ENCODE results near the gene IFNAR1.
"Not testable (repeated sequence)": the region's sequence is repeated elsewhere in the genome, so short reads cannot be mapped to it uniquely, and the experiment has no call there.

IFNAR1 gene

GRCh38 chr21:33315946-33316710 lies 8.6 kb upstream of the IFNAR1 start:
- H3K4me2 ChIP-seq (ENCODE audit: low read length): no peak overlapping the region
- no peaks in the 10 kb centered on the region for H3K79me2 ChIP-seq (ENCODE audit: insufficient read depth, low read length)
- H3K9ac ChIP-seq (ENCODE audit: low read length): no peak overlapping the region
- no peaks in the 10 kb centered on the region for H3F3A ChIP-seq (ENCODE audit: insufficient read depth, low read length)
- H3K27me3 ChIP-seq (ENCODE audit: insufficient read depth, low read length): no peaks in the 10 kb centered on the region
- no peak overlapping the region for H2AFZ ChIP-seq (ENCODE audit: low read length)
- H3K36me3 ChIP-seq (ENCODE audit: insufficient read depth, low read length): no peaks in the 10 kb centered on the region; the same call in 1 of the 2 replicates
- peaks cover 34% of the 10 kb centered on the region for H3K4me1 ChIP-seq (ENCODE audit: insufficient read depth, low read length, severe bottlenecking)
- H4K20me1 ChIP-seq (ENCODE audit: insufficient read depth, low read length): no peaks in the 10 kb centered on the region
- H3K9me2 ChIP-seq (ENCODE audit: low read depth, low read length): no peaks in the 10 kb centered on the region
- H3K4me3 ChIP-seq (ENCODE audit: low read depth, low read length, poor library complexity, severe bottlenecking): no peak overlapping the region
- H3K9me3 ChIP-seq (ENCODE audit: low read length): 0 out of 2 replicates have a peak, but pooled peaks cover 7% of the 10 kb centered on the region
- no peak overlapping the region for H3K27ac ChIP-seq (ENCODE audit: low read depth, low read length, poor library complexity, severe bottlenecking)
- TF ChIP-seq EZH2 (IDR thresholded peaks at IDR 0.05; ENCODE audit: borderline replicate concordance, low read length) (no peak), CTCF (IDR thresholded peaks at IDR 0.05; ENCODE audit: low read length) (no peak)

- Histone ChIP-seq H3K9me3 (ENCODE audit: low read length) (0 out of 2 replicates have a peak, but pooled peaks cover 7% of the 10 kb centered on the region), H3K9me2 (ENCODE audit: low read depth, low read length) (no peaks in the 10 kb centered on the region), H3K4me1 (ENCODE audit: insufficient read depth, low read length, severe bottlenecking) (peaks cover 34% of the 10 kb centered on the region), H3K4me2 (ENCODE audit: low read length) (no peak overlapping the region), H3K27ac (ENCODE audit: low read depth, low read length, poor library complexity, severe bottlenecking) (no peak overlapping the region), H3K36me3 (ENCODE audit: insufficient read depth, low read length) (no peaks in the 10 kb centered on the region; the same call in 1 of the 2 replicates), H4K20me1 (ENCODE audit: insufficient read depth, low read length) (no peaks in the 10 kb centered on the region), H3K4me3 (ENCODE audit: low read depth, low read length, poor library complexity, severe bottlenecking) (no peak overlapping the region), H3F3A (ENCODE audit: insufficient read depth, low read length) (no peaks in the 10 kb centered on the region), H3K9ac (ENCODE audit: low read length) (no peak overlapping the region), H2AFZ (ENCODE audit: low read length) (no peak overlapping the region; the same call in 1 of the 2 replicates), H3K79me2 (ENCODE audit: insufficient read depth, low read length) (no peaks in the 10 kb centered on the region), H3K27me3 (ENCODE audit: insufficient read depth, low read length) (no peaks in the 10 kb centered on the region)
- TF ChIP-seq CTCF (IDR thresholded peaks at IDR 0.05; ENCODE audit: low read length) (no peak), EZH2 (IDR thresholded peaks at IDR 0.05; ENCODE audit: borderline replicate concordance, low read length) (no peak)
These were observed 7.6 kb upstream of the IFNAR1 start for GRCh38 chr21:33317145-33317544.

DNA sequence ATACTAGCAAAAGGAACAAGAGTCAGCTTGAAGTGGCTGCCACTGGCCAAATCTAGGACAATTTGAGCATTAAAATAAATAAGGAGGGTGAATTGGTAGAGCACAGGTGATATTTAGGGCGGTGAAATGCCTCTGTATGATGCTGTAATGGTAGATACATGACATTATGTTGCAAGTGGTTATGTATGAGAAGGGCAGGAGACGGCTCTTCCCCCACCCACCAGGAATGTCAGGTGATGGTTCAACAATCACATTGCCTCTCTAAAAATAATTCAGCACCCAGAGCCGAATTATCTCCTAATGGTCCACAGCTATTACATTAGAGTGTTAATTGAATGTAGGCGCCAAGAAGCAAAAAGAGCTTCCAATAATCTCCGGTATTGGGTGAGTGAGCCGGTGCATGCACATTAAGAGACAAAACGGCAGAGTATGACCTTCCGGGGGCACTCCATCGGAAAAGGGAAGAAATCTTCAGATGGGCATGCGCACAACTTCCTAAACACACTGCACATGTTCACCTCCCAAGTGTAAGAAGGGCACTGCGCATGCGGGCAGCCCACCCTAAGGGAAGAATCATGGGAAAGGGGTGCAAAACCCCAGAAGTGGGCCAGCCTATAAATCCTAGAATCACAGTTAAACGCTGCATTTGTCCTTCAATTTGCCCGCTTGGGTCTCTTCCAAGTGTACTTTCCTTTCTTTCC lies 6.8 kb upstream of the IFNAR1 start:
- Histone ChIP-seq H3K27ac (ENCODE audit: low read depth, low read length, poor library complexity, severe bottlenecking) (no peak overlapping the region), H3K9me3 (ENCODE audit: low read length) (0 out of 2 replicates have a peak, but pooled peaks cover 7% of the 10 kb centered on the region), H3K27me3 (ENCODE audit: insufficient read depth, low read length) (no peaks in the 10 kb centered on the region), H2AFZ (ENCODE audit: low read length) (no peak overlapping the region), H4K20me1 (ENCODE audit: insufficient read depth, low read length) (no peaks in the 10 kb centered on the region), H3K79me2 (ENCODE audit: insufficient read depth, low read length) (no peaks in the 10 kb centered on the region), H3K4me1 (ENCODE audit: insufficient read depth, low read length, severe bottlenecking) (peaks cover 27% of the 10 kb centered on the region), H3K4me2 (ENCODE audit: low read length) (no peak overlapping the region), H3F3A (ENCODE audit: insufficient read depth, low read length) (no peaks in the 10 kb centered on the region), H3K9me2 (ENCODE audit: low read depth, low read length) (no peaks in the 10 kb centered on the region), H3K4me3 (ENCODE audit: low read depth, low read length, poor library complexity, severe bottlenecking) (no peak overlapping the region), H3K9ac (ENCODE audit: low read length) (no peak overlapping the region), H3K36me3 (ENCODE audit: insufficient read depth, low read length) (no peaks in the 10 kb centered on the region; the same call in 1 of the 2 replicates)
- TF ChIP-seq EZH2 (IDR thresholded peaks at IDR 0.05; ENCODE audit: borderline replicate concordance, low read length) (no peak), CTCF (IDR thresholded peaks at IDR 0.05; ENCODE audit: low read length) (no peak)

DNA sequence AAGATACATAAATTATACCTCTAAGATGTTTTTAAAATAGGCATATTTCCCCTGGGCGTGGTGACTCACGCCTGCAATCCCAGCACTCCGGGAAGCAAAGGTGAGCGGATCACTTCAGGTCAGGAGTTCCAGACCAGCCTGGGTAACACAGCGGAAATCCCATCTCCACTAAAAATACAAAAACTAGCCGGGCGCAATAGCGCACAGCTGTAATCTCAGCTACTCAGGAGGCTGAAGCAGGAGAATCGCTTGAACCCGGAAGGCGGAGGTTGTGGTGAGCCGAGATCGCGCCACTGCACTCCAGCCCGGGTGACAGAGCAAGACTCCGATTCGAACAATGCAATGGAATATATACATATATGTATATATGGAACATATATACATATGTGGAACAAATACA lies 3.8 kb upstream of the IFNAR1 start:
- H4K20me1 ChIP-seq (ENCODE audit: insufficient read depth, low read length); H3K79me2 ChIP-seq (ENCODE audit: insufficient read depth, low read length); H3K27me3 ChIP-seq (ENCODE audit: insufficient read depth, low read length); H3K4me2 ChIP-seq (ENCODE audit: low read length); H3K9ac ChIP-seq (ENCODE audit: low read length); H3K9me2 ChIP-seq (ENCODE audit: low read depth, low read length); H2AFZ ChIP-seq (ENCODE audit: low read length); H3K4me3 ChIP-seq (ENCODE audit: low read depth, low read length, poor library complexity, severe bottlenecking); H3K9me3 ChIP-seq (ENCODE audit: low read length); H3K27ac ChIP-seq (ENCODE audit: low read depth, low read length, poor library complexity, severe bottlenecking); H3K36me3 ChIP-seq (ENCODE audit: insufficient read depth, low read length); H3F3A ChIP-seq (ENCODE audit: insufficient read depth, low read length): not testable (repeated sequence)
- H3K4me1 ChIP-seq (ENCODE audit: insufficient read depth, low read length, severe bottlenecking): peaks cover 26% of the 10 kb centered on the region

DNA sequence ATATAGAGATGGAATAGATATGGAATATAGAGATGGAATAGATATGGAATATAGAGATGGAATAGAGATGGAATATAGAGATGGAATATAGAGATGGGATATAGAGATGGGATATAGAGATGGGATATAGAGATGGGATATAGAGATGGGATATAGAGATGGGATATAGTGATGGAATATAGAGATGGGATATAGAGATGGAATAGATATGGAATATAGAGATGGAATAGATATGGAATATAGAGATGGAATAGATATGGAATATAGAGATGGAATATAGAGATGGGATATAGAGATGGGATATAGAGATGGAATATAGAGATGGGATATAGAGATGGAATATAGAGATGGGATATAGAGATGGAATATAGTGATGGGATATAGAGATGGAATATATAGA lies 1.2 kb upstream of the IFNAR1 start:
- H3K27me3 ChIP-seq (ENCODE audit: insufficient read depth, low read length); H3K9me3 ChIP-seq (ENCODE audit: low read length); H2AFZ ChIP-seq (ENCODE audit: low read length); H3F3A ChIP-seq (ENCODE audit: insufficient read depth, low read length); H3K9ac ChIP-seq (ENCODE audit: low read length); H4K20me1 ChIP-seq (ENCODE audit: insufficient read depth, low read length); H3K9me2 ChIP-seq (ENCODE audit: low read depth, low read length): not testable (repeated sequence)
- Histone ChIP-seq H3K79me2 (ENCODE audit: insufficient read depth, low read length) (peaks cover 36% of the 10 kb centered on the region), H3K36me3 (ENCODE audit: insufficient read depth, low read length) (peaks cover 16% of the 10 kb centered on the region), H3K4me3 (ENCODE audit: low read depth, low read length, poor library complexity, severe bottlenecking) (peak overlapping the region; percentile 85), H3K27ac (ENCODE audit: low read depth, low read length, poor library complexity, severe bottlenecking) (peak overlapping the region; percentile 92), H3K4me2 (ENCODE audit: low read length) (peak overlapping the region; percentile 68), H3K4me1 (ENCODE audit: insufficient read depth, low read length, severe bottlenecking) (peaks cover 37% of the 10 kb centered on the region)

Measured in OCI-LY1 (cell line).